Measurements from ENCODE around the gene PPP1R10. TPM values are rescaled to one million over a fixed set of nuclear protein-coding genes. Genes with fewer than 3 reads are reported as not detected.
A peak's percentile ranks its signal among the peaks of the same experiment; 100 is the strongest.

The PPP1R10 gene
- total RNA-seq, 4 donors from 2014 or later: 24.1 to 31.5 (median 27.0) TPM

DNA sequence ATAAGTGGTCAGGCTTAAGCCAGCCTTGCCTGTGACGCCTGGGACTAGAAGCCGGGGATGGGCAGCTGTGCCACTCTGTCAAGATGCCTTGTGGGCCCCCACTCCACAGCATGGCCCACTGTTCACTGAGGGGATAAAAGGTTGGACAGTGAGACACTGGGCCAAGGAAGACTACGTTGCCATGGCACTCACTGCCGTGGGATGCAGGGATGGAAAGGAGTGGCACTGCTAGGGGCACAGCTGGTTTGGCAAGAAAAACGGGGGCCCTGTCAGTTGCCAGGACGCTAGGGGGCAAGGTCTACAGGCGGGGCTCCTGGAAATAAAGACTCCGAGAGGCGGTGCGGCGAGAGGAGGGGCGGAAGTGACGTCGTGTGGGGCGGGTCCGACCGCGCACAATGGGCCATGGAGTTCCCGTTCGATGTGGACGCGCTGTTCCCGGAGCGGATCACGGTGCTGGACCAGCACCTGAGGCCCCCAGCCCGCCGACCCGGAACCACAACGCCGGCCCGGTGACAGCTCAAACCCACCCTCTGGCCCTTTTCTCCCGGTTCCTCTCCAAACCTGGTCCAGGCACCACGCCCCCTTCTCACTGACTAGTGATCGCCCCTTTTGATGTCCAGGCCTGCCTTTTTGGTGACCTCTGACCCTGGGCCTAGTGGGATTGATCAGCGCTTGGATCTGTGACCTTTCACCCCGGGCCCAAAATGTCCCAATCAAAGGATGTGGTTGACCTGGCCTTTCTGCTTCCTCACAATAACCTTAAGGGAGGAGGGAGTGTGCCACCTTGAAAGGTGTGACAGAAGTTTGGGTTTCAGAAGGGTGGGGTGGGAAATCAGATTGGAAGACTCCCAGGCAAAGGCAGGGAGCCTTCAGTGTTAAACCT lies 9.7 kb upstream of the PPP1R10 start, which contains the start of gene ATAT1:
Gene ATAT1 (plus strand): TSS at position 391 of the 883 bp plus-strand sequence.
- intact Hi-C loops (cut with DNase I; ENCODE audit: low total_unique reads) (no loop called here), in situ Hi-C loops (cut with MboI; ENCODE audit: low sequenced_read_pairs in 4 of 4) (no loop called here)
- peaks cover 4 to 5% of the 10 kb centered on the region in 2 donors for H3K4me1 ChIP-seq
- TF ChIP-seq, protein P1, sequence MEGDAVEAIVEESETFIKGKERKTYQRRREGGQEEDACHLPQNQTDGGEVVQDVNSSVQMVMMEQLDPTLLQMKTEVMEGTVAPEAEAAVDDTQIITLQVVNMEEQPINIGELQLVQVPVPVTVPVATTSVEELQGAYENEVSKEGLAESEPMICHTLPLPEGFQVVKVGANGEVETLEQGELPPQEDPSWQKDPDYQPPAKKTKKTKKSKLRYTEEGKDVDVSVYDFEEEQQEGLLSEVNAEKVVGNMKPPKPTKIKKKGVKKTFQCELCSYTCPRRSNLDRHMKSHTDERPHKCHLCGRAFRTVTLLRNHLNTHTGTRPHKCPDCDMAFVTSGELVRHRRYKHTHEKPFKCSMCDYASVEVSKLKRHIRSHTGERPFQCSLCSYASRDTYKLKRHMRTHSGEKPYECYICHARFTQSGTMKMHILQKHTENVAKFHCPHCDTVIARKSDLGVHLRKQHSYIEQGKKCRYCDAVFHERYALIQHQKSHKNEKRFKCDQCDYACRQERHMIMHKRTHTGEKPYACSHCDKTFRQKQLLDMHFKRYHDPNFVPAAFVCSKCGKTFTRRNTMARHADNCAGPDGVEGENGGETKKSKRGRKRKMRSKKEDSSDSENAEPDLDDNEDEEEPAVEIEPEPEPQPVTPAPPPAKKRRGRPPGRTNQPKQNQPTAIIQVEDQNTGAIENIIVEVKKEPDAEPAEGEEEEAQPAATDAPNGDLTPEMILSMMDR (IDR thresholded peaks at IDR 0.05 in 4 of 5, conservative IDR thresholded peaks at IDR 0.05 in 1 of 5): peak in 3 of 5 experiments; percentile 32 to 44 (median 33)
- peak; percentile 23 to 32 for TF ChIP-seq POLR2A (IDR thresholded peaks at IDR 0.05)
- H3K27me3 ChIP-seq: no peaks in the 10 kb centered on the region
- DNase-seq (peak; percentile 78 to 81), ATAC-seq (peak; percentile 86 to 88)
- peak within 1 kb of the TSS; percentile 84 to 96 (median 88) for H3K27ac ChIP-seq
- peaks cover 0 to 52% of the 10 kb centered on the region in 2 donors for H3K36me3 ChIP-seq
- no peaks in the 10 kb centered on the region for H3K9me3 ChIP-seq
- peak within 1 kb of the TSS; percentile 45 to 68 (median 64) for H3K4me3 ChIP-seq

DNA sequence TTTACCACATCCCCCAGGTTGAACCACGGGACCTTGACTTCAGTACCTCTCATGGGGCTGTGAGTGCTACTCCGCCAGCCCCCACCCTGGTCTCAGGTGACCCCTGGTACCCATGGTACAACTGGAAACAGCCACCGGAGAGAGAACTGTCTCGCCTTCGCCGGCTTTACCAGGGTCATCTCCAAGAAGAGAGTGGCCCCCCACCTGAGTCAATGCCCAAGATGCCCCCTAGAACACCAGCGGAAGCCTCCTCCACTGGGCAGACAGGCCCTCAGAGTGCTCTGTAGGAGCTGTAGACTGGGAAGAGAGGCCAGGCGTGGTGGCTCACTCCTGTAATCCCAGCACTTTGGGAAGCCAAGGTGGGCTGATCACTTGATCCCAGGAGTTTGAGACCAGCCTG lies 8.5 kb upstream of the PPP1R10 start:
- in situ Hi-C loops (cut with MboI; ENCODE audit: low sequenced_read_pairs in 4 of 4): no loop called here
- TF ChIP-seq, protein P1 (IDR thresholded peaks at IDR 0.05 in 4 of 5, conservative IDR thresholded peaks at IDR 0.05 in 1 of 5): no peak
- TF ChIP-seq POLR2A (IDR thresholded peaks at IDR 0.05): no peak
- intact Hi-C loops (cut with DNase I; ENCODE audit: low total_unique reads): no loop called here

DNA sequence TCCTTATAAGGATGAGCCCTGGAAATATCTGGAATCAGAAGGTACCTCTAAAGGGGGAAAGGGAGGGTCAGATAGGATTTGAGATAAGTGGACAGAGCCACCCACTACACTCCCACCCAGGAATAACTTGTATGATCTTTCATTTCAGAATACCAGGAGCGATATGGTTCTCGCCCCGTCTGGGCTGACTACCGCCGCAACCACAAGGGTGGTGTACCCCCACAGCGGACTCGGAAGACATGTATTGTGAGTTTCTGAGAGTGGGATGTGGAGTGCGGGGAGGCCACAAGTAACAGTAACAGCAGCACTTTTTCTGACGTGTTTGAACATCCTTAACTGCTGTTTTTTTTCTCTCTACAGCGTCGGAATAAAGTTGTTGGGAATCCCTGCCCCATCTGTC lies 2.5 kb upstream of the PPP1R10 start:
- Histone ChIP-seq H3K9me3 (no peaks in the 10 kb centered on the region), H3K36me3 (peaks cover 3 to 66% of the 10 kb centered on the region in 2 donors), H3K27ac (peak overlapping the region in 3 of 4 donors; percentile 90 to 98 (median 91)), H3K4me1 (peaks cover 10 to 15% of the 10 kb centered on the region in 2 donors), H3K4me3 (no peak overlapping the region), H3K27me3 (no peaks in the 10 kb centered on the region)
- DNase-seq: no peak
- intact Hi-C loops (cut with DNase I; ENCODE audit: low total_unique reads) (loop anchor here (5.0 to 10.0 kb wide), 4 partner anchors 53 to 1205 kb away; partner anchors contain the start of genes DDX39B, DHX16, HSPA1B and PRRC2A), in situ Hi-C loops (cut with MboI; ENCODE audit: low sequenced_read_pairs in 4 of 4) (loop anchor here in 1 of 4 donors (25.0 kb wide), 1 partner anchor 1568 kb away; the partner anchor contains the start of genes AGER, AGPAT1, GPSM3 and PBX2)
- TF ChIP-seq, protein P1 (IDR thresholded peaks at IDR 0.05 in 4 of 5, conservative IDR thresholded peaks at IDR 0.05 in 1 of 5): no peak
- no peak for TF ChIP-seq POLR2A (IDR thresholded peaks at IDR 0.05)
- ATAC-seq: no peak

More for the DNA sequence above, 8.5 kb upstream of the PPP1R10 start:
- DNase-seq (no peak), ATAC-seq (no peak)
- peaks cover 4 to 5% of the 10 kb centered on the region in 2 donors for H3K4me1 ChIP-seq
- H3K27ac ChIP-seq: peak overlapping the region in 3 of 4 donors; percentile 84 to 96 (median 91)
- no peaks in the 10 kb centered on the region for H3K27me3 ChIP-seq
- no peaks in the 10 kb centered on the region for H3K9me3 ChIP-seq
- H3K36me3 ChIP-seq: peaks cover 0 to 64% of the 10 kb centered on the region in 2 donors
- no peak overlapping the region for H3K4me3 ChIP-seq

DNA sequence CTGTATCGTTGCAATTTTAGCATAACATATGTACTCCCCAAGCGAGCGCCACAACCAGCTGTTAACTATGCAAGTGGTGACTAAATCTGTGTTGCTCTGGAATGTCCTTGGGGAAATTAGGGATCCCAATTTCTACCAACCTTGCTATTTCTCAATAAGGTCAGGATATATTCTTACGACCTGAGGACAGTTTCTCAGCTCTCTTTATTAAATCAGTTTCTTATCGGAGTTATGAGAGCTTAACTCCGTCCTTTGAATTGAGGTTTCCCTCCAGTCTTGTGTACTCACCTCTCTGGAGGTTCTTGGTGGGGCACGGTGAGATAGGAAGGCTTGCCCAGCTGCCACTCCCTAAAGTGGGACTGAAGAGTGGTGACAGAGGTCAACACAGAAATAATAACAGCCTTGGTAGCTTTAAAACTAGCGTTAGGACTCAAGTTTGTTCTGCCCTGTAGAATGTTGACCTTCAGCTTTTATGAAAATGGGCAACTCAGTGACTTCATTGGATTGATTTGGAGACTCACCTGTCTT lies 1.3 kb upstream of the PPP1R10 start:
- no peaks in the 10 kb centered on the region for H3K9me3 ChIP-seq
- intact Hi-C loops (cut with DNase I; ENCODE audit: low total_unique reads): loop anchor here (5.0 to 10.0 kb wide), 4 partner anchors 54 to 1206 kb away; partner anchors contain the start of genes DDX39B, DHX16, HSPA1B and PRRC2A
- TF ChIP-seq, protein P1 (IDR thresholded peaks at IDR 0.05 in 4 of 5, conservative IDR thresholded peaks at IDR 0.05 in 1 of 5): no peak
- TF ChIP-seq POLR2A (IDR thresholded peaks at IDR 0.05): no peak
- H3K4me3 ChIP-seq: peak overlapping the region; percentile 59 to 89 (median 70)
- DNase-seq: no peak
- H3K36me3 ChIP-seq: peaks cover 3 to 54% of the 10 kb centered on the region in 2 donors
- H3K27me3 ChIP-seq: no peaks in the 10 kb centered on the region
- in situ Hi-C loops (cut with MboI; ENCODE audit: low sequenced_read_pairs in 4 of 4): loop anchor here in 1 of 4 donors (25.0 kb wide), 1 partner anchor 1569 kb away; the partner anchor contains the start of genes AGER, AGPAT1, GPSM3 and PBX2
- peaks cover 21 to 27% of the 10 kb centered on the region in 2 donors for H3K4me1 ChIP-seq
- no peak for ATAC-seq
- peak overlapping the region; percentile 90 to 98 (median 93) for H3K27ac ChIP-seq

Measured in gastrocnemius medialis (tissue), 4 donors.